ENCODE data around the gene TUBA1B.
"Not testable (repeated sequence)": the region's sequence is repeated elsewhere in the genome, so short reads cannot be mapped to it uniquely, and the experiment has no call there.

The TUBA1B gene

GRCh38 chr12:49131051-49131893 lies at the start of gene TUBA1B:
TUBA1B (minus strand) TSS chr12:49131395; CDS start chr12:49131300, 95 bp downstream.
- DNase-seq, result peak; percentile 93

- no peak for DNase-seq
These were observed 43.0 kb upstream of the TUBA1B start for GRCh38 chr12:49174218-49174617.

GRCh38 chr12:49170924-49171323 lies 39.7 kb upstream of the TUBA1B start:
- no peak for DNase-seq

GRCh38 chr12:49165114-49165513 lies 33.9 kb upstream of the TUBA1B start:
- DNase-seq, result no peak

- DNase-seq, result not testable (repeated sequence)
These were observed 30.7 kb upstream of the TUBA1B start for GRCh38 chr12:49161901-49162300.

- DNase-seq, result no peak
These were observed 30.0 kb upstream of the TUBA1B start for GRCh38 chr12:49161092-49161795.

- no peak for DNase-seq
These were observed 29.2 kb upstream of the TUBA1B start for GRCh38 chr12:49160399-49160798.

GRCh38 chr12:49154221-49154620 lies 23.0 kb upstream of the TUBA1B start:
- no peak for DNase-seq

- DNase-seq, result no peak
These were observed 16.2 kb upstream of the TUBA1B start for GRCh38 chr12:49147384-49147783.

- no peak for DNase-seq
These were observed 15.2 kb upstream of the TUBA1B start for GRCh38 chr12:49146406-49146805.

- no peak for DNase-seq
These were observed 13.2 kb upstream of the TUBA1B start for GRCh38 chr12:49144384-49144783.

GRCh38 chr12:49138999-49139398 lies 7.8 kb upstream of the TUBA1B start:
- DNase-seq, result no peak

- no peak for DNase-seq
These were observed 7.4 kb upstream of the TUBA1B start for GRCh38 chr12:49138587-49138986.

- no peak for DNase-seq
These were observed 6.3 kb upstream of the TUBA1B start for GRCh38 chr12:49137476-49137875.

- DNase-seq, result not testable (repeated sequence)
These were observed 5.8 kb upstream of the TUBA1B start for GRCh38 chr12:49136997-49137396.

- DNase-seq, result no peak
These were observed 2.4 kb upstream of the TUBA1B start for GRCh38 chr12:49133590-49133989.

- no peak for DNase-seq
These were observed 1.8 kb upstream of the TUBA1B start for GRCh38 chr12:49133014-49133413.

GRCh38 chr12:49131894-49132461 lies 783 bp upstream of the TUBA1B start:
- DNase-seq, result no peak

GRCh38 chr12:49130151-49131050 lies 794 bp downstream of the TUBA1B start:
- DNase-seq, result peak; percentile 95

- no peak for DNase-seq
These were observed 1.7 kb downstream of the TUBA1B start for GRCh38 chr12:49129332-49130150.

- DNase-seq, result not testable (repeated sequence)
These were observed 3.2 kb downstream of the TUBA1B start for GRCh38 chr12:49127971-49128370.
